GM12878 (cell line): ENCODE measurements around the gene PLXNA4. TPM values are rescaled to one million over a fixed set of nuclear protein-coding genes. Genes with fewer than 3 reads are reported as not detected.

Experiments
- ATAC-seq: fragments of 200-7000 bp; cut with Tn5 transposase; 3 replicates; pipeline ENCODE4 v1.9.1; 2020; ENCODE audit warnings: mild to moderate bottlenecking, moderate library complexity
- BruUV-seq: library from RNA; stranded (reverse); fragments of 400-500 nt; replicated peaks from 2 replicates; lab custom pipeline; 2021; lab: Mats Ljungman, UMichigan
- CTCF ChIA-PET: fragments of 300-600 bp; sonication (Branson Sonifier 250); formaldehyde crosslinking; extraction: SDS; loops from one replicate; lab custom pipeline; 2021; ENCODE audit warnings: inconsistent platforms; lab: Yijun Ruan, JAX
- POLR2A ChIA-PET: fragments of 350-600 bp; formaldehyde crosslinking; extraction: SDS; loops from one replicate; lab custom pipeline; 2021; ENCODE audit warnings: inconsistent platforms; lab: Charles Lee
- RAD21 ChIA-PET: fragments of 300-600 bp; sonication (Branson Sonifier 250); formaldehyde crosslinking; loops from one replicate; lab custom pipeline; 2023; ENCODE audit warnings: antibody characterized with exemption; ENCODE audit not compliant: unreplicated experiment; lab: Charles Lee
- SMC1A ChIA-PET: fragments of 300-600 bp; sonication (Branson Sonifier 250); formaldehyde crosslinking; loops from one replicate; lab custom pipeline; 2023; ENCODE audit not compliant: unreplicated experiment, uncharacterized antibody; lab: Charles Lee
- DNase-seq: peaks from one replicate; pipeline ENCODE4 v3.0.0-alpha.2; 2011; ENCODE audit warnings: low read depth, low spot score
- FAIRE-seq: peaks from 3 replicates; lab custom pipeline; 2011; peaks lifted over from hg19 to GRCh38; lab: Jason Lieb, UNC
- H2AFZ ChIP-seq: 2 replicates; pipeline ENCODE4 v1.6.0; 2011; ENCODE audit warnings: low read depth, low read length, control low read depth; ENCODE audit not compliant: control insufficient read depth
- H3K27ac ChIP-seq: 2 replicates; pipeline ENCODE4 v1.5.1; 2011; ENCODE audit warnings: control low read depth; ENCODE audit not compliant: control insufficient read depth, insufficient read depth
- H3K27me3 ChIP-seq, 2 experiments: replicated peaks in 1 of 2; 2 replicates each; pipeline versions ENCODE4 v1.6.0 to v1.6.1; 2011; ENCODE audit warnings: low read length in 1 of 2; ENCODE audit not compliant: control insufficient read depth in 2 of 2, insufficient read depth in 2 of 2
- H3K36me3 ChIP-seq, 2 experiments: 2 replicates each; pipeline ENCODE4 v1.5.1; 2011; ENCODE audit warnings: low read length in 1 of 2; ENCODE audit not compliant: control insufficient read depth in 2 of 2, insufficient read depth in 2 of 2
- H3K4me1 ChIP-seq: 2 replicates; pipeline ENCODE4 v1.6.1; 2011; ENCODE audit warnings: mild to moderate bottlenecking, low read length, moderate library complexity, mixed read lengths; ENCODE audit not compliant: control insufficient read depth, insufficient read depth
- H3K4me2 ChIP-seq: 2 replicates; pipeline ENCODE4 v1.6.0; 2011; ENCODE audit warnings: control low read depth; ENCODE audit not compliant: control insufficient read depth, insufficient read depth
- H3K4me3 ChIP-seq: fragments of 200-600 bp; sonication (generic); 2 replicates; pipeline ENCODE4 v1.5.1; 2016
- H3K79me2 ChIP-seq: 2 replicates; pipeline ENCODE4 v1.6.0; 2011; ENCODE audit warnings: low read length; ENCODE audit not compliant: control insufficient read depth, insufficient read depth
- H3K9ac ChIP-seq: 2 replicates; pipeline ENCODE4 v1.8.0; 2011; ENCODE audit warnings: low read length, control low read depth, mixed read lengths; ENCODE audit not compliant: control insufficient read depth, insufficient read depth
- H3K9me3 ChIP-seq: replicated peaks from 3 replicates; pipeline ENCODE4 v1.5.1; 2011; ENCODE audit warnings: mild to moderate bottlenecking, low read length; ENCODE audit not compliant: control insufficient read depth, insufficient read depth
- H4K20me1 ChIP-seq: 2 replicates; pipeline ENCODE4 v1.6.0; 2011; ENCODE audit not compliant: control insufficient read depth, insufficient read depth
- ASH2L ChIP-seq: fragments of 300-600, 200-600 bp; sonication (generic); IDR thresholded peaks from 2 replicates; pipeline ENCODE4 v1.6.1; 2017; ENCODE audit warnings: low read depth, mild to moderate bottlenecking, borderline replicate concordance
- CBX5 ChIP-seq: sonication (generic); IDR thresholded peaks from 2 replicates; pipeline ENCODE4 v1.6.1; 2016; ENCODE audit warnings: low read depth, moderate library complexity, mild to moderate bottlenecking, inconsistent platforms
- PAX8 ChIP-seq: fragments of 450-650 bp; IDR thresholded peaks from 2 replicates; pipeline ENCODE4 v1.6.1; 2017; ENCODE audit warnings: mild to moderate bottlenecking, moderate library complexity
- TBL1XR1 ChIP-seq: IDR thresholded peaks from 2 replicates; pipeline ENCODE4 v1.6.1; 2012; ENCODE audit warnings: low read depth, low read length, improper control_type of control experiment
- ZNF207 ChIP-seq: fragments of 450-650 bp; IDR thresholded peaks from 2 replicates; pipeline ENCODE4 v1.6.1; 2014; ENCODE audit warnings: antibody characterized with exemption, mild to moderate bottlenecking, borderline replicate concordance
- WGBS: methylation state at CpG from one replicate; pipeline ENCODE4 v1.1.6; 2016; ENCODE audit warnings: low lambda C conversion rate; ENCODE audit not compliant: insufficient replicate concordance, insufficient coverage; ENCODE audit errors: missing lambda C conversion rate; 5-methylcytosine and 5-hydroxymethylcytosine counted together
- in situ Hi-C: fragments of 300-500 bp; cut with MboI; formaldehyde crosslinking; loops from 9 replicates; pipeline ENCODE4 v1.14.3; 2018; ENCODE audit warnings: mixed read lengths
- intact Hi-C: fragments of 100-400 bp; cut with micrococcal nuclease; formaldehyde crosslinking; loops from one replicate; pipeline ENCODE4 v1.14.2; 2022; ENCODE audit not compliant: unreplicated experiment
- polyA plus RNA-seq, 11 experiments: library from polyadenylated mRNA; depleted of rRNA in 4 of 11; unstranded in 6 of 11; stranded (reverse) in 5 of 11; fragments of >200 nt; fragmentation: Nextera tagmentation in 4 of 11; fragmentation: Illumina TruSeq in 1 of 11; extraction: Ambion mirVana in 4 of 11; extraction: Trizol in 1 of 11; gene quantifications; 1 replicate in 1 of 11; 2 replicates in 10 of 11; pipeline versions ENCODE4 v1.2.1 to v1.2.3, GENCODE V29; 2011 to 2016; ENCODE audit warnings: inconsistent platforms in 2 of 11, missing spikeins in 2 of 11, low read depth in 1 of 11
- total RNA-seq, 4 experiments: library from RNA; depleted of rRNA in 3 of 4; stranded (reverse); fragments of >200 nt in 3 of 4; fragmentation: Illumina TruSeq in 1 of 4; extraction: Trizol in 1 of 4; gene quantifications; 2 replicates each; pipeline versions ENCODE4 v1.2.1 to v1.2.3, GENCODE V29; 2013 to 2021
- TF ChIP-seq, protein P1 (sequence below): IDR thresholded peaks from 2 replicates; pipeline ENCODE4 v1.6.1; 2012; ENCODE audit warnings: low read depth, low read length, improper control_type of control experiment

Gene PLXNA4
- total and polyA plus RNA-seq, 10 of the 15 experiments (the other 5 are each of a cell fraction or from before 2014, with no cell fraction given), result 0.03 TPM; not detected in 9

- TF ChIP-seq, protein P1, sequence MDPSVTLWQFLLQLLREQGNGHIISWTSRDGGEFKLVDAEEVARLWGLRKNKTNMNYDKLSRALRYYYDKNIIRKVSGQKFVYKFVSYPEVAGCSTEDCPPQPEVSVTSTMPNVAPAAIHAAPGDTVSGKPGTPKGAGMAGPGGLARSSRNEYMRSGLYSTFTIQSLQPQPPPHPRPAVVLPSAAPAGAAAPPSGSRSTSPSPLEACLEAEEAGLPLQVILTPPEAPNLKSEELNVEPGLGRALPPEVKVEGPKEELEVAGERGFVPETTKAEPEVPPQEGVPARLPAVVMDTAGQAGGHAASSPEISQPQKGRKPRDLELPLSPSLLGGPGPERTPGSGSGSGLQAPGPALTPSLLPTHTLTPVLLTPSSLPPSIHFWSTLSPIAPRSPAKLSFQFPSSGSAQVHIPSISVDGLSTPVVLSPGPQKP, result no peak
- TF ChIP-seq ASH2L, result no peak
Observed at GRCh38 chr7:132286836-132287235, 289.4 kb downstream of the PLXNA4 start (continued).

GRCh38 chr7:132280335-132280734 lies 295.9 kb downstream of the PLXNA4 start:
- no peak for FAIRE-seq
- Histone ChIP-seq H3K4me3 (no peak overlapping the region), H3K4me1 (no peaks in the 10 kb centered on the region), H4K20me1 (no peaks in the 10 kb centered on the region), H3K9ac (no peak overlapping the region), H3K36me3 (no peaks in the 10 kb centered on the region), H2AFZ (no peak overlapping the region), H3K4me2 (no peak overlapping the region), H3K27me3 (no peaks in the 10 kb centered on the region), H3K27ac (no peak overlapping the region), H3K9me3 (no peaks in the 10 kb centered on the region), H3K79me2 (no peaks in the 10 kb centered on the region)
- intact Hi-C loops (no loop called here), in situ Hi-C loops (no loop called here)
- ChIA-PET SMC1A (no interaction called here), CTCF (no interaction called here), POLR2A (no interaction called here), RAD21 (no interaction called here)
- DNase-seq, result no peak
- no peak for ATAC-seq
- WGBS, result 13% methylated on average over 2 of the region's 2 CpGs
- TF ChIP-seq CBX5 (no peak), PAX8 (no peak), TBL1XR1 (no peak), ZNF207 (no peak)
- BruUV-seq, result no TSS peak
